Nephron (organoid): ENCODE results near the gene AQP10.
A peak's percentile ranks its signal among the peaks of the same experiment; 100 is the strongest.

ENCODE experiments used
- H3K27ac Mint-ChIP-seq, 3 experiments: 2 replicates each; pipeline ENCODE4 v1.8.0; 2020; ENCODE audit warnings: mixed read lengths in 3 of 3, mild to moderate bottlenecking in 2 of 3, moderate library complexity in 1 of 3
- H3K27me3 Mint-ChIP-seq: 2 replicates; pipeline ENCODE4 v1.8.0; 2021; ENCODE audit warnings: low read depth, mild to moderate bottlenecking, moderate library complexity, mixed read lengths
- H3K36me3 Mint-ChIP-seq: 2 replicates; pipeline ENCODE4 v1.8.0; 2020; ENCODE audit warnings: low read depth, mixed read lengths
- H3K4me1 Mint-ChIP-seq: 2 replicates; pipeline ENCODE4 v1.8.0; 2020; ENCODE audit warnings: mixed read lengths
- H3K4me3 Mint-ChIP-seq, 3 experiments: 2 replicates each; pipeline ENCODE4 v1.8.0; 2020; ENCODE audit warnings: mild to moderate bottlenecking in 3 of 3, mixed read lengths in 3 of 3, moderate library complexity in 2 of 3
- H3K9me3 Mint-ChIP-seq: 2 replicates; pipeline ENCODE4 v1.8.0; 2020; ENCODE audit warnings: mixed read lengths
- TF ChIP-seq, protein P1 (sequence below), 3 experiments: fragments of 200-600 bp; sonication (generic); IDR thresholded peaks; one replicate each; pipeline ENCODE4 v1.5.0; 2021; ENCODE audit warnings: antibody characterized with exemption in 3 of 3; ENCODE audit not compliant: unreplicated experiment in 3 of 3

The AQP10 gene

DNA sequence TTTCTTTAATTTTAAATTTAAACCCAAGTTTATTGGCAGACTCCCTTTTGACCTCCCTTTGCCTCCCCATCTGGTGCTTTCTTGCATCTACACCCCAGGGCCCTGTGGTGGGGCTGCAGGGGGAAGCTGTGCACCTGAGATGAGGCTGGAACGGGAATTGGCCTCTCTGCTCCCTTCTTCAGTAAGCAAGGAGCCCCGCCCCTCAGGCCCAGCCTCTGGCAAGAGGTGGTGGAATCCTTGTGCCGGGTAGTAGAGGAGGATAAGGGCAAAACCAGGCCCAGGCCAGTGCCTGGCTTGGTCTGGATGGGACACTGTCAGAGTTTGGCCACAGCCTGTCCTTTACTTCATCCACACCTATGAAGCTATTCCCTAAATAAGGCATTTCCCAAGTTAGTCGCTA, 29.5 kb downstream of the AQP10 start:
- TF ChIP-seq, protein P1, sequence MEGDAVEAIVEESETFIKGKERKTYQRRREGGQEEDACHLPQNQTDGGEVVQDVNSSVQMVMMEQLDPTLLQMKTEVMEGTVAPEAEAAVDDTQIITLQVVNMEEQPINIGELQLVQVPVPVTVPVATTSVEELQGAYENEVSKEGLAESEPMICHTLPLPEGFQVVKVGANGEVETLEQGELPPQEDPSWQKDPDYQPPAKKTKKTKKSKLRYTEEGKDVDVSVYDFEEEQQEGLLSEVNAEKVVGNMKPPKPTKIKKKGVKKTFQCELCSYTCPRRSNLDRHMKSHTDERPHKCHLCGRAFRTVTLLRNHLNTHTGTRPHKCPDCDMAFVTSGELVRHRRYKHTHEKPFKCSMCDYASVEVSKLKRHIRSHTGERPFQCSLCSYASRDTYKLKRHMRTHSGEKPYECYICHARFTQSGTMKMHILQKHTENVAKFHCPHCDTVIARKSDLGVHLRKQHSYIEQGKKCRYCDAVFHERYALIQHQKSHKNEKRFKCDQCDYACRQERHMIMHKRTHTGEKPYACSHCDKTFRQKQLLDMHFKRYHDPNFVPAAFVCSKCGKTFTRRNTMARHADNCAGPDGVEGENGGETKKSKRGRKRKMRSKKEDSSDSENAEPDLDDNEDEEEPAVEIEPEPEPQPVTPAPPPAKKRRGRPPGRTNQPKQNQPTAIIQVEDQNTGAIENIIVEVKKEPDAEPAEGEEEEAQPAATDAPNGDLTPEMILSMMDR (IDR thresholded peaks at IDR 0.05; ENCODE audit: unreplicated experiment in 3 of 3): no peak
- Mint-ChIP-seq H3K27ac (no peak overlapping the region), H3K36me3 (peaks cover 35% of the 10 kb centered on the region), H3K27me3 (peaks cover 16% of the 10 kb centered on the region), H3K9me3 (no peaks in the 10 kb centered on the region), H3K4me3 (no peak overlapping the region), H3K4me1 (peaks cover 29% of the 10 kb centered on the region)

DNA sequence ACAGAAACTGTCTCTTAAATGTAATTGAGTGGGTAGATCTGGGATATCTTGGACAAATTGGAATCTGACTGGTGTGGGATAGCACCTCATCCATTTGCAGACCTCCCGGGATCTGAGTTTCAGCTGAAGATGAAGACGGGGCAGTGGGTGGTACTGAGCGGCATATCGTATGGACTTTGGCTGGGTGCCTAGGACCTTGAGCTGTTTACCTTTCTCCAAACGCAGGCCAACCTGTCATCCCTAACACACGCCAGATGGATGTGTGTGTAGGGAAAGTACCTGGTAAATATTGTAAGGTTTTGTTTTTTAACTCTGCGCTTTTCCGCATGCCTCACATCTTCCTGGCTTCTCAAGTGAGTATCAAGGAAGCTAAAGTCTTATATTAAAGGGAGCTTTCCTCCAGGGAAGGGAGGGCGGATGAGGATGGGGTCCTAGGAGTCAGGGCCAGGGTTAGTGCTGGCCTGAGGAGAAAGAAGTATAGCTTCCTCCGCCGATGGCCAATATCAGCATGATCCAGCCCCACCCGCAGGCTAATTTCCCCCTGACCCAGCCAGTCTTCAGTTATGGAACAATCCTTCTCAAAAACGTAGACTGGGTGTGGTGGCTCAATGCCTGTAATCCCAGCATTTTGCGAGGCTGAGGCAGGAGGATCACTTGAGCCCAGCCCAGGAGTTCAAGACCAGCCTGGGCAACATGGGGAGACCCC, 30.6 kb downstream of the AQP10 start:
- Mint-ChIP-seq H3K4me3 (peak overlapping the region in 1 of 3 experiments; percentile 15), H3K36me3 (peaks cover 23% of the 10 kb centered on the region), H3K27ac (no peak overlapping the region), H3K9me3 (no peaks in the 10 kb centered on the region), H3K27me3 (peaks cover 20% of the 10 kb centered on the region), H3K4me1 (peaks cover 29% of the 10 kb centered on the region)
- TF ChIP-seq, protein P1 (IDR thresholded peaks at IDR 0.05; ENCODE audit: unreplicated experiment in 3 of 3): no peak

DNA sequence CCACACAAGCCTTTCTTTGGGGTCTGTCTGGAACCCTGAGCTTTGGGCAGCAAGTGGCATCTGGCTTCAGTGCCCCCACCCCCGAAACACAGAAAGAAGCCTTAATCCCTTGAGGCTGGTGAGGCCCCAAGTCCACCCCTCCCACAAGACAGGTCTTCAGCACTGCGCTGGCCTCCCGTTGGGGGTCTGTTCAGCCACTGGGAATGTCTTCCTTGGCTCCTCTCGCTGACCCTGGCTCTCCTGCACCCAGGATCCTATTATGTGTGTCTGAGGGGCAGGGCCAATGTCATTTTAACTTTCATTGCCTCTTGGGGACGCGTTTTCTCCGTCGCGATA, 31.3 kb downstream of the AQP10 start:
- Mint-ChIP-seq H3K9me3 (no peaks in the 10 kb centered on the region), H3K4me3 (peak overlapping the region; percentile 82 to 84 (median 83)), H3K4me1 (peaks cover 29% of the 10 kb centered on the region), H3K27me3 (peaks cover 23% of the 10 kb centered on the region), H3K27ac (no peak overlapping the region), H3K36me3 (peaks cover 18% of the 10 kb centered on the region)
- TF ChIP-seq, protein P1 (IDR thresholded peaks at IDR 0.05; ENCODE audit: unreplicated experiment in 3 of 3): no peak

GRCh38 chr1:154352581-154353459, 31.9 kb downstream of the AQP10 start:
- peaks cover 23% of the 10 kb centered on the region for H3K27me3 Mint-ChIP-seq
- H3K9me3 Mint-ChIP-seq: no peaks in the 10 kb centered on the region
- peak overlapping the region; percentile 2 to 63 (median 20) for H3K27ac Mint-ChIP-seq
- H3K36me3 Mint-ChIP-seq: peaks cover 13% of the 10 kb centered on the region
- peaks cover 29% of the 10 kb centered on the region for H3K4me1 Mint-ChIP-seq
- TF ChIP-seq, protein P1 (IDR thresholded peaks at IDR 0.05; ENCODE audit: unreplicated experiment in 3 of 3): no peak
- H3K4me3 Mint-ChIP-seq: peak overlapping the region; percentile 82 to 84 (median 83)

GRCh38 chr1:154353460-154353904, 32.6 kb downstream of the AQP10 start:
- TF ChIP-seq, protein P1 (IDR thresholded peaks at IDR 0.05; ENCODE audit: unreplicated experiment in 3 of 3): no peak
- Mint-ChIP-seq H3K27ac (peak overlapping the region in 1 of 3 experiments; percentile 63), H3K9me3 (no peaks in the 10 kb centered on the region), H3K36me3 (peaks cover 9% of the 10 kb centered on the region), H3K4me1 (peaks cover 29% of the 10 kb centered on the region), H3K27me3 (peaks cover 30% of the 10 kb centered on the region), H3K4me3 (peak overlapping the region; percentile 82 to 84 (median 83))
